ENCODE data around the gene LRP1.

The LRP1 gene

DNA sequence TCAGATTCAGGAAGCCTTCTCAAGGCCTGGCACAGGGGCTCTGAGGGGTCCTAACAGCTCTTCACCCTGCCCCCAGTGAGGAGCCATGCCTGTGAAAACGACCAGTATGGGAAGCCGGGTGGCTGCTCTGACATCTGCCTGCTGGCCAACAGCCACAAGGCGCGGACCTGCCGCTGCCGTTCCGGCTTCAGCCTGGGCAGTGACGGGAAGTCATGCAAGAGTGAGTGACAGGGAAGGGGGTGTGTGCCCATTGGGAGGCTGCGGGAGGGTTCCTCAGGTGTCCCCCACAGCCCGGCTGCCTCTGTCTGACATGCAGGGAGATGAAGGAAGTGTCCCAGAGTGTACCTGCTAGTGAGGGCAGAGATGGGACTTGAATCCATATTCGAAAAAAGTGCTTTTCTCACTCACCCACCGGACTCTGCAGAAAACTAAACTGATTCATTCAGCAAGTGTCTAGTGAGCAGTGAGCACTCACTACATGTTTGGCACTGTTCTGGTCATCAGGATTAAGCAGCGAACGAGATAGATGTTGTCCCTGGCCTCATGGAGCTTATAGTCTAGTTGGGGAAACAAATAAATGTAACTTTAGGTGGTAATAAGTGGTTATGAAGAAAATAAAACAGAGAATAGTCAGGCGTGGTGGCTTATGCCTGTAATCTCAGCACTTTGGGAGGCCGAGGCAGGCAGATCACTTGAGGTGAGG, 28.6 kb downstream of the LRP1 start:
- Histone ChIP-seq H3K4me2 (ENCODE audit: low read depth, low read length) (no peak overlapping the region), H3K9me3 (replicated peaks; ENCODE audit: insufficient read depth, low read length) (no peaks in the 10 kb centered on the region), H3K27ac (ENCODE audit: low read length) (no peak overlapping the region), H3K4me3 (ENCODE audit: low read length) (no peak overlapping the region), H3K27me3 (replicated peaks; ENCODE audit: insufficient read depth, low read length) (no peaks in the 10 kb centered on the region), H2AFZ (ENCODE audit: low read length) (no peak overlapping the region), H3K9me2 (replicated peaks; ENCODE audit: insufficient read depth, low read length) (no peaks in the 10 kb centered on the region), H4K20me1 (ENCODE audit: insufficient read depth, low read length) (no peaks in the 10 kb centered on the region), H3K4me1 (ENCODE audit: low read length) (no peaks in the 10 kb centered on the region), H3K9ac (ENCODE audit: low read length) (no peak overlapping the region), H3F3A (ENCODE audit: insufficient read depth, low read length) (no peaks in the 10 kb centered on the region), H3K79me2 (ENCODE audit: low read length) (no peaks in the 10 kb centered on the region), H3K36me3 (replicated peaks; ENCODE audit: insufficient read depth, low read length) (no peaks in the 10 kb centered on the region)
- TF ChIP-seq, protein P1, sequence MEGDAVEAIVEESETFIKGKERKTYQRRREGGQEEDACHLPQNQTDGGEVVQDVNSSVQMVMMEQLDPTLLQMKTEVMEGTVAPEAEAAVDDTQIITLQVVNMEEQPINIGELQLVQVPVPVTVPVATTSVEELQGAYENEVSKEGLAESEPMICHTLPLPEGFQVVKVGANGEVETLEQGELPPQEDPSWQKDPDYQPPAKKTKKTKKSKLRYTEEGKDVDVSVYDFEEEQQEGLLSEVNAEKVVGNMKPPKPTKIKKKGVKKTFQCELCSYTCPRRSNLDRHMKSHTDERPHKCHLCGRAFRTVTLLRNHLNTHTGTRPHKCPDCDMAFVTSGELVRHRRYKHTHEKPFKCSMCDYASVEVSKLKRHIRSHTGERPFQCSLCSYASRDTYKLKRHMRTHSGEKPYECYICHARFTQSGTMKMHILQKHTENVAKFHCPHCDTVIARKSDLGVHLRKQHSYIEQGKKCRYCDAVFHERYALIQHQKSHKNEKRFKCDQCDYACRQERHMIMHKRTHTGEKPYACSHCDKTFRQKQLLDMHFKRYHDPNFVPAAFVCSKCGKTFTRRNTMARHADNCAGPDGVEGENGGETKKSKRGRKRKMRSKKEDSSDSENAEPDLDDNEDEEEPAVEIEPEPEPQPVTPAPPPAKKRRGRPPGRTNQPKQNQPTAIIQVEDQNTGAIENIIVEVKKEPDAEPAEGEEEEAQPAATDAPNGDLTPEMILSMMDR (IDR thresholded peaks at IDR 0.05; ENCODE audit: low read length), result no peak
- TF ChIP-seq EZH2 (optimal IDR thresholded peaks at IDR 0.05; ENCODE audit: low read depth, low read length), result no peak
- TF ChIP-seq EZH2phosphoT487 (IDR thresholded peaks at IDR 0.05; ENCODE audit: low read length), result no peak
- DNase-seq, result no peak

DNA sequence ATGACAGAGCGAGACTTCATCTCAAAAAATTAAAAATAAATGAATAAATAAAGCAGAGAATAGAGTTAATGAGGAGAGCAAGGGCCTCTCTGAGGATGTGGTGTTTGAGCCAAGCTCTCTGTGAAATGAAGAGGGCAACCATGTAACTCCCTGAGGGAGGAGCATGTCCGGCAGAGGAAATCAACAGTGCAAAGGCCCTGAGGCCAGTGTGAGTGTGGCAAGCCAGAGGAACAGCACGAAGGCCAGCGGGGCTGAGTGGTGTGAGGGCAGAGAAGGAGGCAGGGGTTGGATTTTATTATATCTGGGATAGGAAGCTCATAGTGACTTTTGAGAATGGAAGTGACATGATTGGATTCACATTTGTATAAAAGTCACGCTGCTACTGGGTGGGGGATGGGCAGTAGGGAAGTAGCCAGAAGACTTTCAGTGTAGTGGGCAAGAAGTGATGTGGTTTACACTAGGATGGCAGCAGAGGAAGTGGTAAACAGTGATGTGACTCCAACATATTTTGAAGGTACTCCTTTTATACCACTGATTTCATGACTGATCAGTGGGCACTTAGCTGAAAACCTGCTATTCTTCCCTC, 29.4 kb downstream of the LRP1 start:
- Histone ChIP-seq H3K36me3 (replicated peaks; ENCODE audit: insufficient read depth, low read length) (no peaks in the 10 kb centered on the region), H3K4me3 (ENCODE audit: low read length) (no peak overlapping the region), H3K27ac (ENCODE audit: low read length) (no peak overlapping the region), H3K9me3 (replicated peaks; ENCODE audit: insufficient read depth, low read length) (no peaks in the 10 kb centered on the region), H2AFZ (ENCODE audit: low read length) (no peak overlapping the region), H3F3A (ENCODE audit: insufficient read depth, low read length) (no peaks in the 10 kb centered on the region), H3K27me3 (replicated peaks; ENCODE audit: insufficient read depth, low read length) (peaks cover 2% of the 10 kb centered on the region; the same call in 1 of the 2 replicates), H4K20me1 (ENCODE audit: insufficient read depth, low read length) (no peaks in the 10 kb centered on the region), H3K9me2 (replicated peaks; ENCODE audit: insufficient read depth, low read length) (no peaks in the 10 kb centered on the region), H3K79me2 (ENCODE audit: low read length) (no peaks in the 10 kb centered on the region), H3K4me1 (ENCODE audit: low read length) (no peaks in the 10 kb centered on the region), H3K9ac (ENCODE audit: low read length) (no peak overlapping the region), H3K4me2 (ENCODE audit: low read depth, low read length) (no peak overlapping the region)
- TF ChIP-seq EZH2 (optimal IDR thresholded peaks at IDR 0.05; ENCODE audit: low read depth, low read length), result no peak
- TF ChIP-seq, protein P1 (IDR thresholded peaks at IDR 0.05; ENCODE audit: low read length), result no peak
- TF ChIP-seq EZH2phosphoT487 (IDR thresholded peaks at IDR 0.05; ENCODE audit: low read length), result no peak
- DNase-seq, result no peak

DNA sequence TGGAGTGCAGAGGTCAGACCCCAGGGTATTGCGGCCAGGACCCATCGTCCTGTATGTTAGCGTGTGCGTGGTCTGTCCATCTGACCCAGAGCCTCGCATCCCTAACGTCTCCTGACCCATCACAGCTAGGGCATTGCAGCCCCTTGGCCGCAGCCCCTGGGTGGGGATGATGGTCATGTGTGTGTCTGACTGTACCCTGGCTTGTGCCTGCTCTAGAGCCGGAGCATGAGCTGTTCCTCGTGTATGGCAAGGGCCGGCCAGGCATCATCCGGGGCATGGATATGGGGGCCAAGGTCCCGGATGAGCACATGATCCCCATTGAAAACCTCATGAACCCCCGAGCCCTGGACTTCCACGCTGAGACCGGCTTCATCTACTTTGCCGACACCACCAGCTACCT, 29.9 kb downstream of the LRP1 start:
- no peak overlapping the region for H2AFZ ChIP-seq (ENCODE audit: low read length)
- no peaks in the 10 kb centered on the region for H4K20me1 ChIP-seq (ENCODE audit: insufficient read depth, low read length)
- no peak overlapping the region for H3K4me2 ChIP-seq (ENCODE audit: low read depth, low read length)
- H3K4me3 ChIP-seq (ENCODE audit: low read length), result no peak overlapping the region
- no peaks in the 10 kb centered on the region for H3K9me3 ChIP-seq (replicated peaks; ENCODE audit: insufficient read depth, low read length)
- no peaks in the 10 kb centered on the region for H3K9me2 ChIP-seq (replicated peaks; ENCODE audit: insufficient read depth, low read length)
- H3K27me3 ChIP-seq (replicated peaks; ENCODE audit: insufficient read depth, low read length), result peaks cover 6% of the 10 kb centered on the region; the same call in 1 of the 2 replicates
- H3K79me2 ChIP-seq (ENCODE audit: low read length), result no peaks in the 10 kb centered on the region
- H3K36me3 ChIP-seq (replicated peaks; ENCODE audit: insufficient read depth, low read length), result no peaks in the 10 kb centered on the region
- DNase-seq, result no peak
- H3F3A ChIP-seq (ENCODE audit: insufficient read depth, low read length), result no peaks in the 10 kb centered on the region
- TF ChIP-seq, protein P1 (IDR thresholded peaks at IDR 0.05; ENCODE audit: low read length), result no peak
- no peak for TF ChIP-seq EZH2 (optimal IDR thresholded peaks at IDR 0.05; ENCODE audit: low read depth, low read length)
- TF ChIP-seq EZH2phosphoT487 (IDR thresholded peaks at IDR 0.05; ENCODE audit: low read length), result no peak
- no peaks in the 10 kb centered on the region for H3K4me1 ChIP-seq (ENCODE audit: low read length)
- no peak overlapping the region for H3K27ac ChIP-seq (ENCODE audit: low read length)
- no peak overlapping the region for H3K9ac ChIP-seq (ENCODE audit: low read length)

Measured in MM.1S (cell line).